HG03439 (cell line): ENCODE measurements around the gene PAN2.

Source experiments
- ATAC-seq: cut with Tn5 transposase; IDR thresholded peaks from one replicate; pipeline ENCODE4 v1.9.1; 2021; ENCODE audit warnings: mild to moderate bottlenecking, moderate library complexity; ENCODE audit not compliant: unreplicated experiment

Gene PAN2, protein sequence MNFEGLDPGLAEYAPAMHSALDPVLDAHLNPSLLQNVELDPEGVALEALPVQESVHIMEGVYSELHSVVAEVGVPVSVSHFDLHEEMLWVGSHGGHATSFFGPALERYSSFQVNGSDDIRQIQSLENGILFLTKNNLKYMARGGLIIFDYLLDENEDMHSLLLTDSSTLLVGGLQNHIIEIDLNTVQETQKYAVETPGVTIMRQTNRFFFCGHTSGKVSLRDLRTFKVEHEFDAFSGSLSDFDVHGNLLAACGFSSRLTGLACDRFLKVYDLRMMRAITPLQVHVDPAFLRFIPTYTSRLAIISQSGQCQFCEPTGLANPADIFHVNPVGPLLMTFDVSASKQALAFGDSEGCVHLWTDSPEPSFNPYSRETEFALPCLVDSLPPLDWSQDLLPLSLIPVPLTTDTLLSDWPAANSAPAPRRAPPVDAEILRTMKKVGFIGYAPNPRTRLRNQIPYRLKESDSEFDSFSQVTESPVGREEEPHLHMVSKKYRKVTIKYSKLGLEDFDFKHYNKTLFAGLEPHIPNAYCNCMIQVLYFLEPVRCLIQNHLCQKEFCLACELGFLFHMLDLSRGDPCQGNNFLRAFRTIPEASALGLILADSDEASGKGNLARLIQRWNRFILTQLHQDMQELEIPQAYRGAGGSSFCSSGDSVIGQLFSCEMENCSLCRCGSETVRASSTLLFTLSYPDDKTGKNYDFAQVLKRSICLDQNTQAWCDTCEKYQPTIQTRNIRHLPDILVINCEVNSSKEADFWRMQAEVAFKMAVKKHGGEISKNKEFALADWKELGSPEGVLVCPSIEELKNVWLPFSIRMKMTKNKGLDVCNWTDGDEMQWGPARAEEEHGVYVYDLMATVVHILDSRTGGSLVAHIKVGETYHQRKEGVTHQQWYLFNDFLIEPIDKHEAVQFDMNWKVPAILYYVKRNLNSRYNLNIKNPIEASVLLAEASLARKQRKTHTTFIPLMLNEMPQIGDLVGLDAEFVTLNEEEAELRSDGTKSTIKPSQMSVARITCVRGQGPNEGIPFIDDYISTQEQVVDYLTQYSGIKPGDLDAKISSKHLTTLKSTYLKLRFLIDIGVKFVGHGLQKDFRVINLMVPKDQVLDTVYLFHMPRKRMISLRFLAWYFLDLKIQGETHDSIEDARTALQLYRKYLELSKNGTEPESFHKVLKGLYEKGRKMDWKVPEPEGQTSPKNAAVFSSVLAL

DNA sequence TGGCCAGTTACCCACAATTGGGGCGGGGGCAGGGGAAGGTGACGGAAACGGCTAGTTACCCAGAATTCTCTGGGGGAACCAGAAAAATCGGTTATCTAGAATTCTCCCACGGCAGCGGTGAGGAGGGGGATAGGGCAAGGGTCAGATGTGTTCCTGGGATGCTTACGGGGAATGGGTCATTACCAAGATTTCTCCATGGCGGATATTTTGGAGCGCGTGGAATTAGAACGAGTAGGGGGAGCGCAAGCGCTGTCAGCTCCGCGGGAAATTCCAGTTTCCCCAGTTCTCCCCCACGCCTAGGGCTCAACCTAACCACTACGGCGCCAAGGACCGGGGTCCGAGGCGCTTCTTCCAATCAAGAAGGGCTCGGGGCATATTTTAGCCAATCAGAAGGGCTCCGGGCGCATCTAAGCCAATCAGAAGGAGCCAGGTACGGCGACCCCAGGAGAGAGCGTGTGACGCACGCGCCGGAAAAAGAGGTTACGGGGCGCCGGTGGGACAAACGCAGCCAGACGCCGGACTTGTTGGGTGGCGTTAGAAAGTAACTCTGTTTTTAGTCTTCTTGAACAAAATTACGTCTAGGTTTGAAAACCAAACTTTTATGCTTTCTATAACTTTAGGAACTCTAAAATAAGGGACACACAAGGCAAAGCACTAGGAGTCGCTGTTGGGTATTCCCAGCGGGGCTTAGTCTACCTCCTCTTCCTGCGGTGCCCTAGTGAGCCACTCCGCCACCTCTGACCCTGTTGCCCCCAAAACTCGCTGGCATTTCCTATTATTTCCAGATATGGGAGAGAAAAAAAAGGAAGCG lies at the start of gene PAN2:
Gene PAN2, minus strand, starts transcription at position 322 of the 811 bp plus-strand sequence. CDS start 906 bp downstream, outside the sequence.
- ATAC-seq, result peak; percentile 94

DNA sequence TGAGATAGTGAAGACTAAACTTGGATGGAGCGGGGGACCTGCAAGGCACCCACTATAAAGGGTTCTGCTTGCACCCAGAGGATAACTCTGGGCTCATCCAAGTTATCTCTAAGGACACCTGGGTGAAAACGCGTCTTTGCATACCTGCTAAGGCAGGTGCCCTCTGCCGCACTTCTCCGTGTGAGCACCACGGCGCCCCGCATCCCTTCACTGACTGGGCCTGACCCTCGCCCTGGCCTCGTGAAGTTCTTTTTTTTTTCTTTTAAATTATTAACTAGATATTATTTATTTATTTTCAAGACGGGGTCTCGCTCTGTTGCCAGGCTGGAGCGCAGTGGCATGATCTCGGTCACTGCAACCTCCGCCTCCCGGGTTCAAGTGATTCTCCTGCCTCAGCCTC lies 48.8 kb upstream of the PAN2 start:
- ATAC-seq, result no peak

DNA sequence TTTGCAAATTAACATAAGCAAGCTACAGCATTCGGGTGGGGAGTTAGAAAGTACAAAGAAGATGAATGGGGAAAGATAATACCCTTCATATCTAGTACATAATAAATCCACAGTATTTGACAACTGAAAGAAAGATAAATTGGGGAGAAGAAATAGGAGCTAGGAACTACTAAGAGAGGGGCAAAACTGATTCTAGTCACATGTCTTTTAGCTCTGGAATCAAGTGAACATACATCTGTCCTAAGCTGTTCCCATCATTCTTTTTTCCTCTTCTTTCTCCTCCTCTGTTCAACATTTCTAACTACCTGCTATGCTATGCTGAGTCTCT lies 44.2 kb upstream of the PAN2 start:
- ATAC-seq, result no peak

DNA sequence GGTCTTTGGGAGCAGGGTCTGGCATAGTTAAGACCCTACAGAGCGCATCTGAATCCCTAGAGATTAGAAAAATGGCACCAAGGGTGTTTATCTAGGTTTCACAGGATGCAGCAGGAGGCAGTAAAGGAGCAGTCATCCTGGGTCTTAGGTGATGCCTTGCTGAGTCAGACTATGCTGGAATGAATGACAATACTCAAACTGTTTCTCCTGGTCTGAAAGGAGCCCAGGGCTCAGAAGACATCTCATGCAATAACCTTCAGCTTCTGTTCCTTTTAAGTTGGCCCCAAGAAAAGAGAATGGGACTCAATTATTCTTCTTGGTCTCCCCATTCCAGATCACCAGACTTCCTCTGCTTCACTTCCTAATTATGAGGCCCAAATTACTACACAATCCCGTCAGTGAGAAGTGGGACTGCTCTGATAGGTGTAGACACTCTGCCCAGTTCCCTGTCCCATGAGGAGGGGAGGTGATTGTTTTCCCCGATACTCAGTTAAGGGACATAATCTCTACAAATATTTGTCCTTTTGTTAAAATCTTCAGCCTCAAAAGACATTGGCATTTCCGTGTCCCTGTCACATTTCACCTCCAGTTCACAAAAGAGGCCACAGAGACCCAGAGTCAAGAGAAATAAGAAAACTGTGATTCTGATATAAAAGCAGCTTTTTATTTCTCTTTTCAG lies 43.6 kb upstream of the PAN2 start:
- ATAC-seq, result no peak

DNA sequence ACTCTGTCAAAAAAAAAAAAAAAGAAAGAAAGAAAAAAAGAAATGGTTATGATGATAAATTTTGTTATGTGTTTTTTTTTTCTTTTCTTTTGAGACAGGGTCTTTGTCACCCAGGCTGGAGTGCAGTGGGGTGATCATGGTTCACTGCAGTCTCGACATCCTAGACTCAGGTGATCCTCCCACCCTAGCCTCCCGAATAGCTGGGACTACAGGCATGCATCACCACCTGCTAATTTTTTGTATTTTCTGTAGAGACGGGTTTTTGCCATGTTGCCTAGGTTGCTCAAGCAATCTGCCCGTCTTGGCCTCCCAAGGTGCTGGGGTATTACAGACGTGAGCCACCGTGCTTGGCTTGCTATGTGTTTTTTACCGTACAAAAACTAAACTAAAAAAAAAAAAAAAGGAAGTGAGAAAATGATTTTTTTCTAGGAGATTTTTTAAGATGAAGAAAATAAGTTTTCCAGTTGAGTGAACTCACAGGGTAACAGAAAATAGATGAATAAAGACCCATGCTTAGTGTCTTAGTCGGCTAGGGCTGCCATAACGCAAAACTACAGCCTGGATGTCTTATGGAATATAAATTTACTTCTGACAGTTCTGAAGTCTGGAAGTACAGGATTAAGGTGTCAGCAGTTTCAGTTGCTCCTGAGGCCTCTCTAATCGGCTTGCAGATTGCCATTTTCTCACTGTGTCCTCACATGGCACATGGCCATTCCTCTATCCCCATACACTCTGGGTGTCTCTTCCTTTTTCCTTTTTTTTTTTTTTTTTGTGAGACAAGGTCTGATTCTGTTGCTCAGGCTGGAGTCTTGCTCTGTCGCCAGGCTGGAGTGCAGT lies 42.0 kb upstream of the PAN2 start:
- peak; percentile 55 for ATAC-seq

DNA sequence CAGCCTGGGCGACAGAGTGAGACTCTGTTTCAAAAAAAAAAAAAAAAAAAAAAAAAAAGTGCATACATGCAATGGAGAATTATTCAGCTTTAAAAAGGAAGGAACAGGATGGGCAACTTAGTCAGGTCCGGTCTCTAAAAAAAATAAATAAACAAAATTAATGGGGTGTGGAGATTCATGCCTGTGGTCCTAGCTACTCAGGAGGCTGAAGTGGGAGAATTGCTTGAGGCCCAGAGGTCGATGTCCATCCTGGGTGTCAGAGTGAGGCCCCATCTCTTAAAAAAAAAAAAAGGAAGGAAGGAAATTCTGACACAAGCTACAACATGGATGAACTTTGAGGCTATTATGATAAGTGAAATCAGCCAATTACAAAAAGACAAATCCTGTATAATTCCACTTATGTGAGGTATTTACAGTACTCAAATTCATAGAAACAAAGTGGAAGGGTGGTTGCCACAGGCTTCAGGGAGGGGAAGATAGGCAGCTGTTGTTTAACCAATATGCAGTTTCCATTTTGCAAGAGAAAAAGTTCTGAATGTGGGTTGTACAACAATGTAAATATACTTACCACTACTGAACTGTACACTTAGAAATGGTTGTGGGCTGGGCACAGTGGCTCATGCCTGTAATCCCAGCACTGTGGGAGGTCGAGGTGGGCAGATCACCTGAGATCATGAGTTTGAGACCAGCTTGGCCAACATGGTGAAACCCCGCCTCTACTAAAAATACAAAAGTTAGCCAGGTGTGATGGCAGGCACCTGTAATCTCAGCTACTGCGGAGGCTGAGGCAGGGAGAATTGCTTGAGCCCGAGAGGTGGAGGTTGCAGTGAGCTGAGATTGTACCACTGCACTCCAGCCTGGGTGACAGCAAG lies 41.2 kb upstream of the PAN2 start:
- no peak for ATAC-seq

DNA sequence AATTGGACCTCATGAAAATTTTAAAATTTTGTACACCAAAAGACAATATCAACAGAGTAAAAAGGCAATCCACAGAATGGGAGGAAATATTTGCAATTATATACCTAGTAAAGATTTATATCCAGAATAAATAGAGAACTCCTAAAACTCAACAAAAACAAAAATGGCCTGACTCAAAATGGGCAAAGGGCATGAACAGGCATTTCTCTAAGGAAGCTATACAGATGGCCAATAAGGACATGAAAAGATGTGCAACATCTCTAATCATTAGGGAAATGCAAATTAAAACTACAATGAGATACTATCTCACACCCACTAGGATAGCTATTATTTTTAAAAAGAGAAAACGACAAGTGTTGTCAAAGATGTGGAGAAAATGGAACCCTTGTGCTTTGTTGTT lies 39.7 kb upstream of the PAN2 start:
- ATAC-seq, result no peak

DNA sequence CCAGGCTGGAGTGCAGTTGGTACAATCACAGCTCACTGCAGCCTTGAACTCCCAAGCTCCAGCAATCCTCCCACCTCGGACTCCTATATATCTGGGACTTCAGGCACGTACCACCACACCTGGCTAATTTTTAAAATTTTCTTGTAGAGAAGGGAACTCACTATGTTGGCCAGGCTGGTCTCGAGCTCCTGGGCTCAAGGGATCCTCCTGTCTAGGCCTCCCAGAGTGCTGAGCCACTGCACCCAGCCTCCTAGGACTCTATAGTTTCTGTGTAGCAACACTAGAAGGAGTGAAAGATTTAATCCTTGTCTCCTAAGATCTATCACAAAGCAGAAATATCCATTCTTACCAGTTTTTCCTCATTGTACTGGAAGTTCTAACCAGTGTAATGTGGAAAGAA lies 33.1 kb upstream of the PAN2 start:
- ATAC-seq, result no peak

DNA sequence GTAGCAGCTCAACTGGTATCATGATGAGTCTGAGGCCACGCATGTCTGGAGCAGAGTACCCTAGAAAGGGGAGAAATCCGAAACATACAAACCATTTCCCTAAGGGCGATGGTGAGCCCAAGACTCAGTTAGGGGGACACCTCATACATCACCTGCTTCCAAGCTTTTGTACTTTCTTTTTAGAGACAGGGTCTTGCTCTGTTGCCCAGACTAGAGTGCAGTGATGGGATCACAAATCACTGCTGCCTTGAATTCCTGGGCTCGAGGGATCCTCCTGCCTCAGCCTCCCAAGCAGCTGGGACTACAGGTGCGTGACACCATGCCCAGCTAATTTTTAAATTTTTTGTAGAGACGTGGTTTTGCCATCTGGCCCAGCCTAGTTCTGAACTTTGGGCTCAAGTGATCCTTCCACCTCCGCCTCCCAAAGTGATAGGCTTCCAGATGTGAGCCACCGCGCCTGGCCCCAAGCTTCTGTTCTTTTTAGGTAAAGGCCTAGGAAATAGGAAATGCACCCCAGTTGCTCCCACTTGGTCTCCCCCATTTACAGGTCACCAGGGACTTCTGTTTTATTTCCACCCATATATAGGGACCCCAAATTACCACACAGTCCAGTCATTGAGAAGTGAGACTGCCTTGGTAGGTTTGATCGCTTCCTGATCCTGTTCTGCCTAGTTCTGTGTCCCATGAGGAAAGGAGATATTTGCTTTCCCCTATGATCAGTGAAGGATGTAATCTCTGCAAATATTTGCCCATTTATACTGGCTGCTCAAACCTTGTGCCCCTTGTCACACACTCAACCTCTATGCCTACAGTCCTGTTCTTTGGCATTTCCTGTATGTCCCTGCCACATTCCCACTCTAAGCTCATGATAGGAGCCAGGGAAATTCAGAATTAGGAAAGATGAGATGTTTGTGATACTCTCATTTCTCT lies 28.6 kb upstream of the PAN2 start, which contains the start of gene APOF:
Gene APOF, minus strand, starts transcription at position 728 of the 930 bp plus-strand sequence. Its CDS starts 112 bp downstream, at position 616.
- ATAC-seq, result no peak

DNA sequence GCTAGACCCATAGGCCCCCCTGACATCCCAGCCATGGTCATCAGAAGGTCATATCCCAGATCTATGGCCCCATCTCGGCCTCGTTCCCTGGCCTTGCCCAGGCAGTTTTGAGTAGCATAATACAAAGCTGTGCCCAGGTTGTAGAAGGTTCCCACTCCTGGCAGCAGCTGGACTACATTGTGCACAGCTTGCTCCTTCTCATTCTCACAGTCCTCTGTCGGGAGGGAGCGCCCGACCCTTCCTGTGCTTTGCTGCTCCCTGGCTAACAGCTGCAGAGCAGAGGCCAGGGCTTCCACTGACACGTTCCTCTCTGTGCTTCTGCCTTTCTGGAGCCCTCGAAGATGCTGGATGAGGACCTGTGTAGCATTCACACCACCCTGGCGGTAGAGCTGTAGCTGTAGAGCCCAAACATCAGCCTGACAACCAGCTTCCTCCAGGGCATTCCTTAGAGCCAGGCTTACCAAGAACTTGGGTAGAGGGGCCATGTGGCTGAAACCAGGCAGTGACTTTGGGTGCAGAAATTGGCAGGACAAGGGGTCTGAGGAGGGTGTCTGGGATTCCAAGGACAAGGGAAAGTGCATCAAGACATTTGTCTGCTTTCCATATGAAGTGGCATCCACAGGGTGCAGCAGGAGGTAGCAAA lies 27.8 kb upstream of the PAN2 start:
- ATAC-seq, result no peak

DNA sequence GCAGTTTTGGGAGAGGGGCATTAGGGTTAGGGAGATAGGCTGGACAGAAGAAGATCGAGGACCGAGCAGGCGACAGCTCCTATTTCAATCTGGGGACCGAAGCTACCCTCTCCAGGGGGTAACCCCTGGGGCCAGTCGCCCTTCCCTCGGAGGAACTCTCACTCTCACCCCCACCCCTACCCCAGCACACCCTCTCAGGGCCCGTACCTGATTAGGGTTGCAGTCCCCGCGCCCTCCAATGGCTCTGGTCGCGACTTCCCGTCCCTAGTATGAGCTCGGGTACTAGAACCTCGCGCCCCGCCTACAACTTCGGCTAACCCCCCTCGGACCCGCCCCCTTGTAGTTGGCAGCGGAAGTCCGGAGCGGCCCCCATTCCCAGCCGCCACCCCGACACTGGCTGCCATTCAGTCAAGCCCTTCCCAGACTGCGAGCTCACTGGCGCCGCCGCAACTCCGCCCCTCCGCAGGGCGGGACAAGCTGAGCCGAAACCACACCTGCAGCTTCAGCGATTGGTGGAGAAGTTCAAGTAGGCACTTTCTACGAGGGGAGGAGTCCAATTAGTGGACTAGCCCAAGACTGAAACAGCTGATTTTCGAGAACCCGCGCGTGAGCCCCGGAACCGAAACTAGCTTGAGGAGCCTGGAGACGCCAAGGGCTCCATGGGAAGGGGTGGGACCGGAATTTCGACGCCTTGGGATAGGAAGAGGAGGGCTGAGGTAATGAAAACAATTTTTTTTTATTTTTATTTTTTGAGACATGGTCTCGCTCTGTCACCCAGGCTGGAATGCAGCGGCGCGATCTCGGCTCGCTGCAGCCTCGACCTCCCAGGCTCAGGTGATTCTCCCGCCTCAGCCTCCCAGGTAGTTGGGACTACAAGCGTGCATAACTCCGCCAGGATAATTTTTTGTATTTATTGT lies 26.3 kb upstream of the PAN2 start, which contains the start of gene STAT2:
Gene STAT2, minus strand, starts transcription at position 257 of the 917 bp plus-strand sequence. CDS start 3,536 bp downstream, outside the sequence.
- ATAC-seq, result peak; percentile 96

DNA sequence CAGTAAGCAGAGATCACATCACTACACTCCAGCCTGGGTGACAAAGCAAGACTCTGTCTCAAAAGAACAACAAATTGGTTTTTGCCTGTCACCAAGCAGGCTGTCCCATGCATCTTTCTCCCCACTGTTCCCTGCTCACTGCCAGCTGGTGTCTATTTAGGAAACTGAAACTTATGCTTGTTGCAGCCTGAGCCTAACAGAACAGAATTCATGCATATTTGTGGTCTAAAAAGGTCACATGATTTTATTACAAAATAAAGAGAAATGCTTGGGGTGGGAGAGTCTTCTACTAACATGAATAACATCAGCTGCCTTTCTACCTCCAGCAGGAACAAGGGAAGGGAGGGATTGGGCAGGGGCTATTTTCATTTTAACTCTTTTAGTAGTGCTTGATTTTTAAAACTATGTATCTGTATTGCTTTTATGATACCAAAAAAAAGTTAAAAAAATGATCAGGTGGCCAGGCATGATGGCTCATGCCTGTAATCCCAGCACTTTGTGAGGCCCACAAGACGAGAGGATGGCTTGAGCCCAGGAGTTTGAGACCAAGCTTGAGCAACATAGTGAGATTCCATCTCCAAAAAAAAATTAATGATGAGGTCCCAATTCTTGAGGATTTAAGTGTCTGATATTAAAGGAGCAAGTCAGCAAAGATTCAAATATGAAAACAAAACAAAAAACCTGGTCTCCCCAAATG lies 25.2 kb upstream of the PAN2 start:
- no peak for ATAC-seq

DNA sequence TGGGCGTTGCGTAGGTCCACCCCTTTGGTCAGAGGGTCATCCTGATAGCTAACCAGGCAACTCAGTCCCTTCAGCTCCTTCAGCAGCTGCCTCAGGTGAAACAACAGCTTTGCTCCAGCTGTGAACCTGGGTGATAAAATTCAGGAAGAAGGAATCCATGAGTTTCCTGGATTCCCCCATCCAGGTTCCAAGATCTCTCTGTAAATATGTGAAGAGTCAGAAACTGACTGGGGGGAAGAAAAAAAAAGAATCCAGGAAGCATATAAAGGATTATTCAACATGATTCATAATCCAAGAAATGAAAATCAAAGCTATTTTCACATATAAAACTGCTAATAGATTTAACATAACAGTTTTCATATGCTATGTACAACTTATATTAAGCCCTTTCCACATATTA lies 17.5 kb upstream of the PAN2 start:
- ATAC-seq, result no peak

DNA sequence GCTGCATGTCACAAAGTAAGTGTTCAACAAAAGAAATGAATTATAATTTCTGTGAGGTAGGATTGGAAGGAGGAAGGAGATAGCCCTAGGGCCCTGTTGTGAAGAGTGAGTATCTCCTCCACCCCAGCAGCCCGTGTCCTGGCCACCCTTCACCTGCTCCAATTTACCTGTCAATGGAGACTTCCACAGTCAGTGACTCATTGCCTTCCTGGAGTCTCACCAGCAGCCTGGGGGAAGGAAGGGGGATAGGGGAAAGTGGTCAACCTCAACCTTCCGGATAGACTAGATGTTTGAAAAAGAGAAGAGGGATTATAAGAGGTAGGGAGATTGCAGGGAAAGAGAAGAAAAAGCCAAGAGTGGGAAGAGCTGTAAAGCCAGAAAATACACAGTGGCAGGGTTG lies 16.9 kb upstream of the PAN2 start:
- ATAC-seq, result no peak

DNA sequence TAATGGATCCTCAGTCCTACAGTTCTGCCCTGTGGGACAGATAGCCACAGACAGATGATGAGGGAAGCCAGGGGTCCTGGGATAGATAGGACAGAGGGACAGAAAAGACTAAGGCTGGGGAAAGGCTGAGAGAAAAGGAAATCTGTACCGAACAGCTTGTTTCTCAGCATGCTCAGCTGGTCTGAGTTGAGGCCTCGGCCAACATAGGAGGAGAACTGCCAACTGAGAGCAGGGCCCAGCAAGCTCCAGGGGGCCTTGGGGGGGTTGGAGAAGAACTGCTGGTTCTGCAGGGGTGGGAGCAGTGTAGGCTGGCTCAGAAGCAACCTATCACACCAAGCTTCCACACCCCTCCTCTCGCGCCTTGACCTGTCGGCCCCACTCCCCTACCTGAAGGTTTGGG lies 15.0 kb upstream of the PAN2 start:
- ATAC-seq, result no peak
